Mesothelial cell of epicardium (in vitro differentiated cells): Measurements from ENCODE around the gene KCNC3. TPM values are rescaled to one million over a fixed set of nuclear protein-coding genes. Genes with fewer than 3 reads are reported as not detected.

Source experiments
- DNase-seq, 2 experiments: peaks; one replicate each; pipeline ENCODE4 v3.0.0; 2021; ENCODE audit warnings: low spot score in 2 of 2; ENCODE audit not compliant: unreplicated experiment in 2 of 2
- H3K27ac Mint-ChIP-seq: 2 replicates; pipeline ENCODE4 v1.8.0; 2021; ENCODE audit warnings: mixed read lengths
- H3K27me3 Mint-ChIP-seq: 2 replicates; pipeline ENCODE4 v1.8.0; 2021; ENCODE audit warnings: low read depth, mixed read lengths
- H3K36me3 Mint-ChIP-seq: 2 replicates; pipeline ENCODE4 v1.8.0; 2021; ENCODE audit warnings: mixed read lengths
- H3K4me1 Mint-ChIP-seq: 2 replicates; pipeline ENCODE4 v1.8.0; 2021; ENCODE audit warnings: mixed read lengths
- H3K4me3 Mint-ChIP-seq: 2 replicates; pipeline ENCODE4 v1.8.0; 2021; ENCODE audit warnings: mild to moderate bottlenecking, moderate library complexity, mixed read lengths
- H3K9me3 Mint-ChIP-seq: 2 replicates; pipeline ENCODE4 v1.8.0; 2021; ENCODE audit warnings: mixed read lengths
- CTCF ChIP-seq: fragments of 200-600 bp; sonication (generic); IDR thresholded peaks from one replicate; pipeline ENCODE4 v1.5.0; 2021; ENCODE audit warnings: antibody characterized with exemption; ENCODE audit not compliant: unreplicated experiment
- total RNA-seq: library from RNA; stranded (reverse); gene quantifications from 3 replicates; pipeline ENCODE4 v1.2.1, GENCODE V29; 2021

Gene KCNC3
- total RNA-seq, 1 donor from 2014 or later = 54.4 TPM

DNA sequence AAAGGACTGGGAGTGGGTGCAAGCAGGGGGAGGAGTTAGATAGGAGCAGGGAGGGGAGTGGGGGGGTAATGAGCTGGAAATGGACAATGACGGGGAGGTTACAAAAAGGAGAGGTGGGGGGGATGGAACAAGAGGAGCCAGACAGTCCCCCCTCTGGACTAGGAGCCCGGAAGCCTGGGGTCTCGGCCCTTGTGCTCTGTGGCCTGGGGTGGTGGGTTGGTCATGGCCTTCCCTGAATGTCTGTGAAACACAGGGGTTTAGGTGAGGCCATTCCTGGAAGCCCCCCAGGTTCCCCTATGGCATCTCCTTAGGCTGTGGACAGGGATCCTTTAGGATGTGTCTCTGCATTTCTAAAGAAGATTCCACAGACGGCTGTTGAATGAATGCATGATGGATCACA is 12.1 kb downstream of the KCNC3 start:
- no peak for DNase-seq
- peaks cover 28% of the 10 kb centered on the region for H3K4me1 Mint-ChIP-seq
- H3K4me3 Mint-ChIP-seq = no peak overlapping the region
- H3K27ac Mint-ChIP-seq = no peak overlapping the region
- no peak for TF ChIP-seq CTCF
- peaks cover 44% of the 10 kb centered on the region for H3K27me3 Mint-ChIP-seq
- no peaks in the 10 kb centered on the region for H3K9me3 Mint-ChIP-seq
- H3K36me3 Mint-ChIP-seq = peaks cover 10% of the 10 kb centered on the region

DNA sequence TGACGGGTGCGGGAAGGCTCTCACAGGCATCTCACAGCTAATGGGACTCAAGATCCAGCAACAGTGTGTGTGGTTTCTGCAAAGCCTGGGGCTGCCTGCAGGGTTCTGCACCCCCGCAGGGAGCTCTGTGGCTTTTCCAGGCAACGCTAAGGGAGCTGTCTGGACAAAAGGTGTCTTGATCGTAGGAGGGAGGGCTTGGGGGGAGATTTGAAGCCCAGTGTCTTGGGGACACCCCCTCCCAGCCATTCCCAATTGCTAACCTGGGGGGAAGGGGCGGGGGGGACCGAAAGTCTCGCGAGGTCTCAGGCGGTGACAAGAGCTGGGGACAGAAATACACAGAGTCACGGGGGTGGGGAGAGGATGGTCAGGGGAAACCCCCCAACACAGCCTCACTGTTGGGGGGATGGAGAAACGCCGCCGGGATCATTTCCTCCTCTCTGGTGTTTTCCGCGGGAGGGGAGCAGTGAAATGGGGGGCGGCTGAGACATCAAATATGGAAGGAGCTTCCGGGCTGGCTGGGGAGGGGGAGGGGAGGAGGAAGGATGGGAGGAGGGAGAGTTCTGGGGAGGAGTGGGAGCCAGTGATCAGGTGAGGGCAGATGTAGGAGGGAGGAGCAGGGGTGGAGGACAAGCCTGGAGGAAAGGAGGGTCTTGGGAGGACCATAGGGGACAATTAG is 13.3 kb downstream of the KCNC3 start:
- Mint-ChIP-seq H3K9me3 (no peaks in the 10 kb centered on the region), H3K36me3 (peaks cover 9% of the 10 kb centered on the region), H3K27me3 (peaks cover 49% of the 10 kb centered on the region), H3K27ac (peak overlapping the region; percentile 73), H3K4me1 (peaks cover 30% of the 10 kb centered on the region), H3K4me3 (peak overlapping the region; percentile 75)
- no peak for DNase-seq
- no peak for TF ChIP-seq CTCF

DNA sequence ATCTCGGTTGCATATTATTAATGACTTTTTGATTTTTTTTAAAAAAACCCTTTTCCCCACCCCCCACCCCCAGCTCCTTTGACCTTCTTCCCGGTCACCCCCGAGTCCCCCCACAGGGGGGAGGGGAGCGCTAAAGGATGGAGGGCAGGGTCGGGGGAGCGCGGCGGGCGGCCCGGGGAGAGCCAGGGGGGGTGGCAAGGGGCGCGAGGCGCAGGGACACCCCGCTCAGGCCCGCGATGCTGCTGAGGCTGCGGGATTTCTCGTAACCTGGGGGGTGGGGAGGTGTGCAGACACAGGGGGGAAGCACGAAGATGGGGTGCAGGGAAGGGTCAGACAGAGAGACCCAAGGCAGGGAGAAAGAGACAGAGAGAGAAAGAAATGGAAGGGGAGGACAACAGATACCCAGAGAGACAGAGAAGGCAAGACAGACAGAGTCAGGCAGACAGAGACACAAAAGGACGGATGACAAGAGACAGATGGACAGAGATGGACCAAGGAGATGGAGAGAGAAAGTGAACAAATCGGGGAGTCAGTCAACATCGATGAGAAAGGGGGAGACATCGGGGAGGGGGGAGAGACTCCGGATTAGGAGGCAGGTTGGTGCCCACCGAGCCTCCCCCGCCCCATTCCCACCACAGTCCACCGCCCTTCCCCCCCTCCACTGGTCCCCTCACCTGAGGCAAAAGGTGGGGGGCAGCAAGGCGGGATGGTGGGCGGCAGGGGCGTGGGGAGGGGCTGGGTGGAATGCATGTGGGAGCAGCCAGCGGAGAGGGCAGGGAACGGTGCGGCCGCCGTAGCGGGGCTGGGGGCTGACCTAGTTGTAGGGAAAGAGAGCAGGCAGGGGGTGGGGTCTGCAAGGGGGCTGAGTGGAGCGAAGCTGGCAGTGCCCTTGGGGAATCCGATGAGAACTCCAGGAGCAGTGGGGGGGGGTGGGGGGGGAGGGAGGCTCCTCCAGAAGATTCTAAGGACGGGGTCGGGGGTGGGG is 14.2 kb downstream of the KCNC3 start:
- Mint-ChIP-seq H3K27me3 (peaks cover 58% of the 10 kb centered on the region), H3K36me3 (peaks cover 5% of the 10 kb centered on the region), H3K4me3 (peak overlapping the region; percentile 75), H3K9me3 (no peaks in the 10 kb centered on the region), H3K4me1 (peaks cover 30% of the 10 kb centered on the region), H3K27ac (no peak overlapping the region)
- no peak for DNase-seq
- no peak for TF ChIP-seq CTCF

GRCh38 chr19:50313812-50314536 is 15.2 kb downstream of the KCNC3 start:
- H3K4me3 Mint-ChIP-seq = peak overlapping the region; percentile 66

More at GRCh38 chr19:50313812-50314536, 15.2 kb downstream of the KCNC3 start:
- Mint-ChIP-seq H3K9me3 (no peaks in the 10 kb centered on the region), H3K4me1 (peaks cover 30% of the 10 kb centered on the region), H3K27ac (peak overlapping the region; percentile 56), H3K27me3 (peaks cover 64% of the 10 kb centered on the region), H3K36me3 (no peaks in the 10 kb centered on the region)
- no peak for TF ChIP-seq CTCF
- DNase-seq = no peak
